ENCODE measurements around the gene TAPBPL.
"Not testable (repeated sequence)": the region's sequence is repeated elsewhere in the genome, so short reads cannot be mapped to it uniquely, and the experiment has no call there.

TAPBPL gene, protein sequence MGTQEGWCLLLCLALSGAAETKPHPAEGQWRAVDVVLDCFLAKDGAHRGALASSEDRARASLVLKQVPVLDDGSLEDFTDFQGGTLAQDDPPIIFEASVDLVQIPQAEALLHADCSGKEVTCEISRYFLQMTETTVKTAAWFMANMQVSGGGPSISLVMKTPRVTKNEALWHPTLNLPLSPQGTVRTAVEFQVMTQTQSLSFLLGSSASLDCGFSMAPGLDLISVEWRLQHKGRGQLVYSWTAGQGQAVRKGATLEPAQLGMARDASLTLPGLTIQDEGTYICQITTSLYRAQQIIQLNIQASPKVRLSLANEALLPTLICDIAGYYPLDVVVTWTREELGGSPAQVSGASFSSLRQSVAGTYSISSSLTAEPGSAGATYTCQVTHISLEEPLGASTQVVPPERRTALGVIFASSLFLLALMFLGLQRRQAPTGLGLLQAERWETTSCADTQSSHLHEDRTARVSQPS

DNA sequence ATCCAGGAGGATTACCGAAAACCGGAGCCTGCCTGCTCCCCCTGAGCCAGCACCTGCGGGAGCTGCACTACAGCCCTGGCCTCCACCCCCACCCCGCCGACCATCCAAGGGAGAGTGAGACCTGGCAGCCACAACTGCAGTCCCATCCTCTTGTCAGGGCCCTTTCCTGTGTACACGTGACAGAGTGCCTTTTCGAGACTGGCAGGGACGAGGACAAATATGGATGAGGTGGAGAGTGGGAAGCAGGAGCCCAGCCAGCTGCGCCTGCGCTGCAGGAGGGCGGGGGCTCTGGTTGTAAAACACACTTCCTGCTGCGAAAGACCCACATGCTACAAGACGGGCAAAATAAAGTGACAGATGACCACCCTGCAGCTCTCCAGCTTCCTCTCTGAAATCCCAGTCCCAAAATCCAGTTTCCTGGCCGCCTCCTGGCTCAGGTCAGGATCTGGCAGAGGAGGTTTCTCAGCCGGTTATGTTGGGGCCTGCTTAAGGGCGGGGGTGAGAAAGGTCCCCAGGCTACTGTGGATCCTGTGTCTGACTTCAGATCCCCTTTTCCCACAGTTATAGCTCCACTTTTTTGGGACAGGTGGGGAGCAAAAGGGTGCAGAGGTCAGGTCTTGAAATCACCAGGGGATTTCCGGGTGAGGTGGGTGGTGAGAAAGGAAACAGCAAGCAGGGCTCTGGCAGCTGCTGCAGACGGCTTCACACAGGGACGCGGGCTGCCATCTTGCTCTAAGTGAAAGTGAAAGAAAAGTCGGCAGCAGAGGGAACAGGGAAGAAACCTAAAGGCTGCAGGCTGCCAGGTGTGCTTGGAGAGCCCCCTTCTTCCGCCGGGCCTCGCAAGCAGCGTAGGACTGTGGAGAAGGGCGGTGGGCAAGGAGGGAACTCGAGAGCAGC is at the start of gene TAPBPL:
Gene TAPBPL (plus strand): TSS at position 695 of the 897 bp plus-strand sequence. CDS start 207 bp downstream, outside the sequence.
- peak; percentile 78 for DNase-seq

DNA sequence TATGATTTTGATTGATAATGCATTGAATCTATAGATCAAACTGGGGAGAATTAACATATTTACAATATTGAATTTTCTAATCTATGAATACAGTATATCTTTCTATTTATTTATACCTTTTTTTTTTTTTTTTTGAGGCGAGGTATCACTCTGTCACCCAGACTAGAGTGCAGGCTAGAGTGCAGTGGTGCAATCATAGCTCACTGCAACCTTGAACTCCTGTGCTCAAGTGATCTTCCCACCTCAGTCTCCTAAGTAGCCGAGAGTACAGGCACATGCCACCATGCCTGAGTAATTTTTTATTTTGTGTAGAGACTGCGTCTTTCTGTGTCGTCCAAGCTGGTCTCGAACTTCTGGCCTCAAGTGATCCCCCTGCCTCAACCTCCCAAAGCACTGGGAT is 47.5 kb upstream of the TAPBPL start:
- no peak for DNase-seq

DNA sequence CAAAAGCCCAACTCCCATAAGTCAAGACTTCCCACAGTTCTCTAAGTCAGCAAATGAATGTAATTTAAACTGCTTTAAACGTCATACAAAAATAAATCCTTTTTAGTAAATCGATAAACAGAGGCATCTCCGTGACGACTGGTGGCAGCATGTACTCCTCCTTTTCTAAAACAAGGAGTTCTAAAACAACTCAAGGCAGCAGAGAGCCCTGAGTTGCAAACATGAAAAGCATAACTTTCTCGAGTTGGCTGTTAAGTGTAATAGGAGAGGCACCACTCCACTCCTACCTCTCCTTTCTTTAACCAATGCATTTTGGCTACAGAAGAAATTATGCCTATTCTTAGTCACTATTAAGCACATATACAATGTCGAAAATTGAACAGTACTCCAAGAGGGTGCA is 45.9 kb upstream of the TAPBPL start:
- DNase-seq, result no peak

DNA sequence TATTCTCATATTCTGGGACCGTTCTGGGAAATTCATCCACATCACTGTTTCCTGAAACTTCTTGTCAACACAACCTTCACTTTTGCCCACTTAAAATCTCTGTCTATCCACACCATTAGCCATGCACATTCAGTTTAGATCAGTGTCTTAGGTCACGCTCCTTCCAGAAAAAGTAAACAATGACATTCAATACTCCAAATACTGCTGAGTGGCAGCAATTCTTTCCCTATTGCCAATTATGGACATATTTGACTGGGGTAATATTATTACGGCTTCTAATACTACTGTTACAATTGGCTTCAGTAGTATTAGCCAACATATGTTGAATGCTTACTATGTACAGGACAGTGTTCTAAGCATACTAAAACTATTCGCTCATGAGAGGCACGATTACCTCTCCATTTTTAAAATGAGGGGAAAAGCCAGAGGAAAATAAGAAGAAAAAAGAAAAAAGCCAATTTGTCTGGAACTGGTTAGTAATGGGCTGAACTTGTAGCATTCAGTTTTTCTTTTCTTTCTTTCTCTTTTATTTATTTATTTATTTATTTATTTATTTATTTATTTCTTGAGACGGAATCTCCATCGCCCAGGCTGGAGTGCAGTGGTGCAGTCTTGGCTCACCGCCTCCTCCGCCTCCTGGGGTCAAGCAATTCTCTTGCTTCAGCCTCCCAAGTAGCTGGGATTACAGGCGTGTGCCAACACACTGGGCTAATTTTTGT is 44.4 kb upstream of the TAPBPL start:
- no peak for DNase-seq

DNA sequence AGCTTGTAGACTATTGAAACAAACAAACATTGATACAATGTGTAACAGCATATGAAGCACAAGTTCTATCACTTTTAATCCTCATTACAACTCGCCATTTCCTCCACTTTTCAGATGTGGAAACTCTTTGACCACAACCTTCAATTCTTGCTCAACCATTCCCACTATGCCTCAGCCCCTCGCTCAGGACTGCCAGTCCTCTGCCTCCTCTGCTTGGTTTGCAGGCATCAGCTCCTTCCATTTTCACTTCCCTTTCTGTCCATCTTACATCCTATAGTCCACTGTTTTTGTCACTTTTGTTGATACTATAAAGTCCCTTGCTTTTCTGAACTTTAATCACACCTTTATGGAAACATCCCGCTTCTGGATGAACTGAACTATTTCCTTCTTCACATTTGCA is 35.2 kb upstream of the TAPBPL start:
- DNase-seq, result no peak

DNA sequence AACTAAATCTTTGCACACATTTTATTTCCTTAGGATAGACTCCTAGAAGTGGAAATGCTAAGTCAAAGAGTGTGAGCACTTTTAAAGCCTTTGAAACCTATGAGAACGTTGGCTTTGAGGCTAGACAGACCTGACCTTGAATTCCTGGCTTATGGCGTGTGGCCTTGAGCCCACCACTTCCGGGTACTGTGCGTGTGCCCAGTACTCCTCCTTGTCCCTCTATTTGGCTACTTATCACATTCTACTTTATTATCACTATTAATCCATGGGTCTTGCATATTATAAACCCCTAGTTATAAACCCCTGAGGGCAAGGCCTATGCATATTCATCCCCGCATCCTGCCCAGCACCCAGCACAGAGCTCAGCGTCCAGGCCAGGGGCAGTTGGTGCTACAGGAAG is 33.0 kb upstream of the TAPBPL start:
- no peak for DNase-seq

DNA sequence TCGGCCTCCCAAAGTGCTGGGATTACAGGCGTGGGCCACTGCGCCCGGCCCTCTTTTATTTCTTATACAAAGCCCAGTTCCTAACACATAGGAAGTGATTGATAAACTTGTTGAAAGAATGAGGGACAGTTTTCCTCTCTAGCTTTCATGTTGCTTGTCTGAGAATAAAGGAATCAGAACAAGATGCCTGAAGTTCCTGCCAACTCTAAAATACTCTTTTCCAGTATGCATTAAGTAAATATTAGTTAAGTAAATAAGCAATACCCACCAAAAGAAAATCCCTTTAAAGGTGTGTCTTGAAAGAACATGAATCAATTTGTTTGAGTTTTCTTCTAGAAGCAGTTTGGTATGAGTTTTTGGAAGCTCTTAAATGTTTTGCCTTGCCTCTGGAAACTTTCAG is 31.5 kb upstream of the TAPBPL start:
- DNase-seq, result no peak

DNA sequence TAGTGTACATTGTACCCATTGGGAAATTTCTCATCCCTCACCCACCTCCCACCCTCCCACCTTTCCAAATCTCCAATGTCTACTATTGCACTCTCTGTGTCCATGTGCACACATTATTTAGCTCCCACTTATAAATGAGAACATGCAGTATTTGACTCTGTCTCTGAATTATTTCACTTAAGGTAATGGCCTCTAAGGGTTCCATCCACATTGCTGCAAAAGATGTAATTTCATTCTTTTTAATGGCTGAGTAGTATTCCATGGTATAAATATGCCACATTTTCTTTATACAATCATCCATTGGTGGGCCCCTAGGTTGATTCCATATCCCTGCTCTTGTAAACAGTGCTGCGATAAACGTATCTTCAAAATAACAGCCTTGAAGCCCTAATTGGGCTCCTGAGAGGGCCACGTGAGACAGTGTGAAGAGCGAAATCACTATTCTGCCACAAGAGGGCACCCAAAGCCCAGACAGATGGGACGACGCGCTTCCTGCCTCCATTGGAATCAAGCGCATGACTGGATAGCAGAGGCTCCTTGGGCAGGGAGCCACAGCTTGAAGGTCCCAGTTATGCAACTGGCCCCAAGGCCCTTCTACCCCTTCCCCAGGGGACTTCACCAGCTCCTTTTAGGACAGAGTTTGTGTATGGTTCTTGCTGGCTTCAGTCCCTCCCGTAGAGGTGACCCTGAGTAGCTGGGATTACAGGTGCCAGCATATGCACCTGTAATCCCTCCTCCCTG is 28.4 kb upstream of the TAPBPL start:
- DNase-seq, result peak; percentile 66

DNA sequence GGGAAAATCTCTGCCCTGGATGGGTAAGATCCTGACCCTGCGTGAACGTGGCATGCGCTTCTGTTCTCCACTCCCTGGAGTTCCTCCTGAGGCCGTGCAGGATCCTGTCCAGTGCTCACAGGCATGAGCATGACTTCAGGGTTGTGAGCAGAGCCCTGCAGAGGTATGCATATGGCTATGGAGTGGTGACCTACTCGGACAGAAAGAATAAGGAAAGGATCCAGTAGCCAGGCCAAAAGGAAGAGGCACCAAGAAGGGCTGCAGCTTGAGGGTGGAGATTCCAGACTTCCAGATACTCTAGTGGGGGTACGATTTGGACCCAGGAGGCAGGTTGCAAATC is 27.9 kb upstream of the TAPBPL start:
- no peak for DNase-seq

DNA sequence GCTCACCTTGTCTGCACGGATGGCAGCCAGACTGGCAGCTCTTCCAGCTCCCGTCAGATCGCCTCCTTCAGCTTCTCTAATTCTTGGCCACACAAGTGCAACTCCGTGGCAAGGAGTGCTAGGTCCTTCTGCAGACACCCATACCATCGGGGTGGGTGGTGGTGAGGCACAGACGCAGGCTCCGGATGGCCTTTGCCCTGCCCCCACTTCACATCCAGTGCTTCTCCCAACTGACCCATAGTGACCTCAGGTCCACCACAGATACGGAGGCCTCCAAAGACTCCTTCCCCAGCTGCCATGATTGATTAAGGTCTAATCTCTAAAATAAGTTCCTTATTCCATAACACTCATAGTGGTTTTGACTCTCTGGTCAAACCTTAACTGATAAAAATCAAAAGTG is 27.0 kb upstream of the TAPBPL start:
- DNase-seq, result no peak

DNA sequence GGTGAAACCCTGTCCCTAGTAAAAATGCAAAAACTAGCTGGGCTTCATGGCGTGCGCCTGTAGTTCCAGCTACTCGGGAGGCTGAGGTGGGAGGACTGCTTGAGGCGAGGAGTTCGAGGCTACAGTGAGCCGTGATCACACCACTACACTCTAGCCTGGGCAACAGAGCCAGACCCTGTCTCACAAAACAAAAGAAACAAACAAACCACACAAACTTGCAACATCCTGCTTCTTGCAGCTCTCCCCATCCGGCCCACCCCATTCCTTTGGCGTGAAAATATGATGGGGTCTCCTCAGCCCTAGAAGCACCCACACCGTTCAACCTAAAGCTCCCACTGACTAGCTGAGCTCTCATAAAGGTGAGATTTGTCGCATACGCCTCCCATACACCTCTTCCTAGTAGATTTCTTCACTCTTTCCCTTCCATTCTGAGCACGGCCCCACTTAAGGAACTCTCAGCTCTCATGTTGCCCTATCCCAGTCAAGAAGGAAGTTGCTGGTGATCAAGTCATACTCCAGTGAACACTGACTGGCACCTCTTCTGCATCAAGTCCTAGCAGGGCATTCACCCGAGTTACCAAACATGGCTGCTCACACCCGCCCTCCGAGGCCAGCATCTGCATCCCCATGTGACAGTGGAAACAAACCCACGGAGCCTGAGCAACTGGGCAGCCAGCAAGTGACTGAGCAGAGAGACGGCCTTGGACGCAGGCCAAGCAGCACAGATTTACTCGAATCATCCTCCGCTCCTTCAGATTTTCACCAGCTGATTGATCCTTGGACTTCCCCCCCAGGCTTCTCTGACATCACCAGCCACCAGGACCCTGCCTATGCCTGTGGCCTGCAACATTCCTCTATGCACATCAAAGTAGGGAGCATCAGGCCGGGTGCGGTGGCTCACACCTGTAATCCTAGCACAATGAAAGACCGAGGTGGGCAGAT is 26.0 kb upstream of the TAPBPL start:
- no peak for DNase-seq

DNA sequence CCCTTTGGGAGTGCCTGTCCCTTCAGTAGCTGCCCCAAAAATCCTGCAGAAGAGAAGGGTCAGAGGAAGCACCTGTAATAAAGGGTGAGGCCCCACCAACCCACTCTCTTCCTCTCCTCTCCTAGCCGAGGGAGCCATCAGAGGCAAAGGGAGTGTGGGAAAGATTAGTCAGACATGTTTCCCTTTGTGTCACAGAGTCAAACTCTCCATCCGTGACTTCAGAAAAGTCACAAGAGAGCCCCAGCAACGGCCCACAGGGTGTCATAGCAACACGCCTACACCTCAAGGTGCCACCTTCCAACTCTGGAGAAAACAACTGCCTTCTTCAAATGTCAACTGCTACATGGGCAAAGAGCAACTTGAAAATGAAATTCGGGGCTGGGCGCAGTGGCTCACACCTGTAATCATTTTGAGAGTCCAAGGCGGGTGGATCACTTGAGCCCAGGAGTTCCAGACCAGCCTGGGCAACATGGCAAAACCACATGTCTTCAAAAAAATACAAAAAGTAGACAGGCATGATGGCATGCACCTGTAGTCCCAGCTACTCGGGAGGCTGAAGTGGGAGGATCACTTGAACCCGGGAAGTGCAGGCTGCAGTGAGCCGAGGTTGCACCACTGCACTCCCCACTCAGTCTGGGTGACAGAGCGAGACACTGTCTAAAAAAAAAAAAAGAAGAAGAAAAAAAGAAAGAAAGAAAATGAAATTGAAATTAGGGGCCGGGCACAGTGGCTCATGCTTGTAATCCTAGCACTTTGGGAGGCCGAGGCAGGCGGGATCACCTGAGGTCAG is 24.8 kb upstream of the TAPBPL start:
- DNase-seq, result peak; percentile 92

DNA sequence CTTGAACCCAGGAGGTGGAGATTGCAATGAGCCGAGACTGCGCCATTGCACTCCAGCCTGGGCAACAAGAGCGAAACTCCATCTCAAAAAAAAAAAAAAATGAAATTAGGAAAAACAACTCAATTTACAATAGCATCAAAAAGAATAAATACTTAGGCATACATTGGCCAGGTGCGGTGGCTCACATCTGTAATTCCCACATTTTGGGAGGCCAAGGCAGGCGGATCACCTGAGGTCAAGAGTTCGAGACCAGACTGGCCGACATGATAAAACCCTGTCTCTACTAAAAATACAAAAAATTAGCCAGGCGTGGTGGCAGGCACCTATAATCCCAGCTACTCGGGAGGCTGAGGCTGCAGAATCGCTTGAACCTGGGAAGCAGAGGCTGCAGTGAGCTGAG is 24.0 kb upstream of the TAPBPL start:
- DNase-seq, result not testable (repeated sequence)

DNA sequence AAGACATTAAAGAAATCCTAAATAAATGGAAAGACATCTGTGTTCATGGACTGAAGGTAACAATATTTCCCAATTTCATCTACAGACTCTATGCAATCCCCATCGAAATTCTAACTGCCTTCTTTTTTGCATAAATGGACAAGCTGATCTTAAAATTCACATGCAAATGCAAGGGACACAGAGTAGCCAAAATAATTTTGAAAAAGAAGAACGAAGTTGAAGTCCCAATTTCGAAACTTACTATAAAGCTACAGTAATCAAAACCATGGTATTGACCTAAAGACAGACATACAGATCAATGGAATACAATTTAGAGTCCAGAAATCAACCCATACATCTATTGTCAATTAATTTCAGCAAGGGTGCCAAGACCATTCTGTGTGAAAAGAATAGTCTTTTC is 23.5 kb upstream of the TAPBPL start:
- no peak for DNase-seq

DNA sequence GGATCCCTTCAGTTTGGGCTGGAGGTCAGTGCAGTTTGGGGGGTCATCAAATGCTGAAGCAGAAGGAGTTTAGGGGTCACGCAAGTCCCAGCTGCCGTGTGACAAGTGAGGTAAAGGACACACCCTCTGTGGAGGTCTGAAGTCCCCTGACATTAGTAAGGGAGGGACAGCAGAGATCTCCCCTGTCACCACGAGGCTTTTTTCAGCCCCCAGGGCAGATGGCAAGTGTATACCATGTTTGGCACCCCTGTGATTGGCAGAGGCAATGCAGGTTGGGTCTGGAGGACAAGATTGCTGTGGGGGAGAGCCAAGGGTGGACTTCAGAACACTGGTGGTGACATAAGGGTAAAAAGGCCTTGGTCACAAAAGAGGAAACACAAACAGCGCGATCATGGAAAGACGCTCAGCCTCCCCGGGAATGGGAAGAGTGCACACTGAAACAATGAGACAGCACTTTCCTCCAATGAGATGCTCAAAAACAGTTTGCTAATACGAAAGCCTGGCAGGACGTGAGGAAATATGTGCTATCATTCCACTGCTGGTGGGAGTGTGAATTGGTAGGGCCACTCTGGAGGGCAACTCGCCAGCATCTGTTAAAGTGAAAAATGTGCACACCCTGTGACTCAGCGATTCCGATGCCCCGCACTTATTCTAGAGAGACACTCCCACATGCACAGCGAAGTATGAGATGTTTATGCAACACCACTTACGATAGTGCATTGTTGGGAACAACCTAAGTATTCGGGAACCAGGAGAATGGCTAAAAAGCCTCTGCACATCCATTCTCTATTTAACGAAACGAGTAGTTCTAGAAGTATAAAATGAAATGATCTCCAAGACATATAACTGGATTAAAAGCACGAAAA is 21.5 kb upstream of the TAPBPL start:
- peak; percentile 47 for DNase-seq

DNA sequence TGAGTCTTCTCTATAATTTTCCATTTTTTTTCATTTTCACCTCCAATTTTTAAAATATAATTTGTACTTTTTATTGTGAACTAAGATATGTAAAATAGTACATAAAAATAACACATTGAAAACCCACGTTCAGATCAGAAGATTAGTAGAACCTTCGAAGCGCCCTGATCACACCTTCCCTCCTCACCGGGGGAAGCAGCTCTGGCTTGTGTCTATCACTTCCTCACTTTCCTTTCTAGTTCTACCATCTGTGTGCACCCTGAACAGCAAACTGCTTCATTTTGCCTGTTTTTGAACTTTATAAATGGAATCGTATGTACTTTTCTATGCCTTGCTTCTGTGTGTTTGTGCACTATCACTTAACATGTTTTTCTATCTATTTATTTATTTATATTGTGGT is 18.9 kb upstream of the TAPBPL start:
- DNase-seq, result no peak

DNA sequence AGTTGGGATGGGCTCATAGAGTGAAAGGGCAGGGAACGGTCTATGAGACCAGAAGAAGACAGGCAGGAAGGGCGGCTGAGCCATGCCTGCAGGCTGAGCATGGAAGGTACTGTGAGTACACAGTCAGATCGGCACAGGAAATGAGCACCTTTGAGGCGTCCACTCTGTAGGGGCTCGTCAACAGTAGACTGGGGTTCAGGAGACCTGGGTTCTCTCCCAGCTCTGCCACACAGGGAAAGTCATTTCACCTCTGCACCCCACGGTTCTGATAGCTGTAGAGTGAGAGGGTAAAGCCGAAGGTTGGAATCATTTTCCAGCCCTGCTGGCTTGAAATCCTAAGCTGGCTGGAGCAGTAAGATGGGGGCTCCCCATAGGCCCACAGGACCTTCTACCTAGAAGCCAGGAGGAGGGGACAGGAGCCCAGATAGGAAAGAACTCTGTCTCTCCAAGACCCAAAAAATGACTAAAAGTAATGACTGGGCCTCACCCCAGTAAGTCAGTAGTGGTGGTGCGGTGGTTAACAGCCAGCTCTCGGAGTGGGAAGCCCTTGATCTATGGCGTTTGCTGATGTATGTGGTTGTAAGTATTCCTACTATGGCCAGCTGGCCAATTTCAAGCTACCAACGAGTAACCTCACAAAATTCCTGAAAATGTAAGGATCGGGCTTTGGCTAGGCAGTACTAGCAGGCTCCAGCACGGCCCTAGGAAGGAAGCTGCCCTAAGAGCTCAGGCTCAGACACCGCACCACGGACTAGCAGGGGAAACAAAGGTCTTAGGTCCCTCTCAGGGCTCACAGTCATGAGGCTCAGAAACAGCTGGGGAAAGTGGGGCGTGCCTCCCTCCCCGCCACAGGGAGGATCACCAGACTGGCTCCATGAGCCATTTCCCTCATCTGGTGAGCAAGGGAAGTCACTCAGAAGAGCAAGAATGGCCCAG is 17.4 kb upstream of the TAPBPL start:
- DNase-seq, result no peak

DNA sequence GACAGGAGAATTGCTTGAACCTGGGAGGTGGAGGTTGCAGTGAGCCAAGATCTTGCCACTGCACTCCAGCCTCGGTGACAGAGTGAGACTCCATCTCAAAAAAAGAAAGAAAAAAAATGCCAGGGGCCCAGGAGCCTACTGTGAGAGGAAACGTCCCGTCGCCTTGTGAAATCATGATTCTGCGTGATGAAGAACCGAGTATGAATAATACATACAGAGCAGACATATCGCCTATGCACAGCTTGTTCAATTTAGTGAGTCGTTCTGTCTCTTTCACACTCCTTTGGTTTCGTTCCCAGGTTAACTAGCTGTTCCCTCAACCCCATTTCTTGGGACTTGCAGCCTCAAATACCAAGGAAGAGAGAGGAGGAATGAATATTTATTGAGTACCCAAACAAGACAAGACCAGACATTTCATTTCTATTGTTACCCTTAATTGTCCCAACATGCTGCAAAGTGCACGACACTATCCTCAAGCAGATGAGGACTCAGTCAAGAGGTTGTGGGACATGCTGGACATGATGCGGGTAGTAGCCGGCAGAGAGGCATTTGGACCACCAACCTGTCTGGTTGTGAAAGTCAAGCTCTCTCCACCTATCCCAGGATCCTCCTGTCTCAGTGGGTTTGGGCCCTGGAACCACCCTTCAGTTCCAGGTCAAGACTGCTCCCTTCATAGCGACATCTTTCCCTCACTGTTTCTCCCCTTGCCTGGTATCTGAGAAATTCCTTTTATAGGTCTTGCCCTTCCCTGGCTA is 15.7 kb upstream of the TAPBPL start:
- DNase-seq, result no peak

Data from stimulated activated naive CD4-positive, alpha-beta T cell treated with Interleukin-2 at 50 U/mL for 16 hours (primary cell).